GM12891 (cell line): ENCODE measurements around the gene TUBB6.

ENCODE experiments used
- PAX5 ChIP-seq: IDR thresholded peaks from 2 replicates; pipeline ENCODE4 v1.6.1; 2011; ENCODE audit warnings: low read length, moderate library complexity, mild to moderate bottlenecking; ENCODE audit not compliant: insufficient read depth, severe bottlenecking
- POLR2A ChIP-seq: IDR thresholded peaks from 2 replicates; pipeline ENCODE4 v1.6.1; 2011; ENCODE audit warnings: low read depth, low read length, control low read depth
- POLR2AphosphoS5 ChIP-seq: IDR thresholded peaks from 2 replicates; pipeline ENCODE4 v1.6.1; 2011; ENCODE audit warnings: low read depth, low read length, control low read depth
- POU2F2 ChIP-seq: IDR thresholded peaks from 2 replicates; pipeline ENCODE4 v1.6.1; 2011; ENCODE audit warnings: low read depth, mild to moderate bottlenecking, control low read depth, low read length, moderate library complexity
- TAF1 ChIP-seq: IDR thresholded peaks from 2 replicates; pipeline ENCODE4 v1.6.1; 2011; ENCODE audit warnings: low read depth, low read length, control low read depth

DNA sequence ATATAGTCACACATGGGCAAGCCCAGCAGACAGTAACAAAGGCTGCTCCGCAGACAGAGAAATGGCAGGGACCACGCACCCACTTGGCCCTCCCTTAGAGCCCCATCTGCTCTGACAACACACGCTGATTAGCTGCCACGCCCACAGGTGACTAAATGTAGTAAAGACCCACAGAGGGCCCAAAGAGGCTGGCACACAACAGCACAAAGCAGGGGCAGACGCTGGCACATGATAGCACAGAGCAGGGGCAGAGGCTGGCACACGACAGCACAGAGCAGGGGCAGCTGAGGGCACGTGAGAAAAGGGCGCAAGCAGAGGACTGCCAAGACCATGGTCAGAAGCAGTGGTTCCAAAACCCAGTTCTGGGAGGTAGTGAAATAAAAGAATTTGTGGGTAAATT lies 58.3 kb downstream of the TUBB6 start:
- no peak for TF ChIP-seq POLR2A
- no peak for TF ChIP-seq POLR2AphosphoS5
- no peak for TF ChIP-seq PAX5
- TF ChIP-seq TAF1, result no peak
- TF ChIP-seq POU2F2, result no peak
